ENCODE results near the gene MLXIP.
"Not testable (repeated sequence)": the region's sequence is repeated elsewhere in the genome, so short reads cannot be mapped to it uniquely, and the experiment has no call there.

The MLXIP gene

GRCh38 chr12:122105496-122105895 lies 26.9 kb downstream of the MLXIP start:
- H3K9me3 ChIP-seq (ENCODE audit: low read length); H3K36me3 ChIP-seq (ENCODE audit: insufficient read depth, low read length); H3K4me3 ChIP-seq (ENCODE audit: low read depth in 1 of 2, low read length in 2 of 2); H3K27me3 ChIP-seq (ENCODE audit: control insufficient read depth in 1 of 2, insufficient read depth in 2 of 2, low read length in 2 of 2); H3K9ac ChIP-seq (ENCODE audit: low read length): not testable (repeated sequence)
- Histone ChIP-seq H3K4me1 (ENCODE audit: insufficient read depth, low read length) (peaks cover 72% of the 10 kb centered on the region), H3K27ac (ENCODE audit: low read depth, low read length) (peak overlapping the region; percentile 65)

DNA sequence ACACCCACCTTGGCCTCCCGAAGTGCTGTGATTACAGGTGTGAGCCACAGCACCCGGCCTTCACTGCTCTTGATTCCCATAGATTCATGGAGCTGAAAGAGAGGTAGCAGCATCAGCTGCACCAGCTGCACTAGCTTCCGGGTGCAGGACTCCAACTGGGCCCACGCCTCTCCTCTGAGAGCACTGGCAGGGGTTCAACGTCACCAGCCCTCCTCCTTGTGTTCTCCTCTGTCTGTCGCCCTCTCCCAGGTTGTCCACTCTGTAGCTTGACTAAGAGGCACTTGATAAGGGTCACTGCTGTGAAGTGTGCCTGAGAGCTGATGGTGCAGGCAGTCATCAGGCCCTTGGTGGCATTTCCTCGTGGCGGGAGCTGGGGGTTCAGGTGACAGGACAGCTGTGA lies 28.3 kb downstream of the MLXIP start:
- Histone ChIP-seq H3K4me3 (ENCODE audit: low read depth in 1 of 2, low read length in 2 of 2) (peak overlapping the region in 1 of 2 donors; percentile 27), H3K9me3 (ENCODE audit: low read length) (no peaks in the 10 kb centered on the region), H3K27ac (ENCODE audit: low read depth, low read length) (peak overlapping the region; percentile 32), H3K36me3 (ENCODE audit: insufficient read depth, low read length) (no peaks in the 10 kb centered on the region), H3K4me1 (ENCODE audit: insufficient read depth, low read length) (peaks cover 67% of the 10 kb centered on the region), H3K9ac (ENCODE audit: low read length) (no peak overlapping the region), H3K27me3 (ENCODE audit: control insufficient read depth in 1 of 2, insufficient read depth in 2 of 2, low read length in 2 of 2) (no peaks in the 10 kb centered on the region)

DNA sequence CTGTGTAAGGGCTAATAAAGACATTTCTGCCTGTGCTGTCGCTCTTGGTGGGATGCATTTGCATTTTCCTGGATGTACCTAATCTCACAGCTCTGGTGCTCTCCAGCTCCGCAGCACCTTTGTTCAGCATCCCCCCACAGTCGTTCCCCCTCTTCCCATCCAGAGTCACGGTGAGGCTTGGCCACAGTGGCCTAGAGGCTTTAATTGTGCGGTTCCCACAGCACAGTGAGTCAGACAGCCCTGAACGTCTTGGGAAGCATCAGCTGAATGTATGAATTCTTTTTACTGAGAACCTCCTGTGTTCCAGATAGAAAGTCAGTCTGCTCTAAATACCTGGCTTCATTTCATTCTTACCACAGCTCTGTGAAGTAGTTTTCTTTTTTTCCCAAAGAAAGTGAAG lies 28.7 kb downstream of the MLXIP start:
- Histone ChIP-seq H3K36me3 (ENCODE audit: insufficient read depth, low read length) (no peaks in the 10 kb centered on the region), H3K4me3 (ENCODE audit: low read depth in 1 of 2, low read length in 2 of 2) (peak overlapping the region in 1 of 2 donors; percentile 27), H3K27ac (ENCODE audit: low read depth, low read length) (peak overlapping the region; percentile 32), H3K9me3 (ENCODE audit: low read length) (no peaks in the 10 kb centered on the region), H3K27me3 (ENCODE audit: control insufficient read depth in 1 of 2, insufficient read depth in 2 of 2, low read length in 2 of 2) (no peaks in the 10 kb centered on the region), H3K9ac (ENCODE audit: low read length) (no peak overlapping the region), H3K4me1 (ENCODE audit: insufficient read depth, low read length) (peaks cover 64% of the 10 kb centered on the region)

GRCh38 chr12:122111089-122111641 lies 32.6 kb downstream of the MLXIP start:
- Histone ChIP-seq H3K27ac (ENCODE audit: low read depth, low read length) (no peak overlapping the region), H3K9ac (ENCODE audit: low read length) (no peak overlapping the region), H3K27me3 (ENCODE audit: control insufficient read depth in 1 of 2, insufficient read depth in 2 of 2, low read length in 2 of 2) (no peaks in the 10 kb centered on the region), H3K4me1 (ENCODE audit: insufficient read depth, low read length) (peaks cover 40% of the 10 kb centered on the region), H3K36me3 (ENCODE audit: insufficient read depth, low read length) (no peaks in the 10 kb centered on the region), H3K9me3 (ENCODE audit: low read length) (no peaks in the 10 kb centered on the region), H3K4me3 (ENCODE audit: low read depth in 1 of 2, low read length in 2 of 2) (no peak overlapping the region)

DNA sequence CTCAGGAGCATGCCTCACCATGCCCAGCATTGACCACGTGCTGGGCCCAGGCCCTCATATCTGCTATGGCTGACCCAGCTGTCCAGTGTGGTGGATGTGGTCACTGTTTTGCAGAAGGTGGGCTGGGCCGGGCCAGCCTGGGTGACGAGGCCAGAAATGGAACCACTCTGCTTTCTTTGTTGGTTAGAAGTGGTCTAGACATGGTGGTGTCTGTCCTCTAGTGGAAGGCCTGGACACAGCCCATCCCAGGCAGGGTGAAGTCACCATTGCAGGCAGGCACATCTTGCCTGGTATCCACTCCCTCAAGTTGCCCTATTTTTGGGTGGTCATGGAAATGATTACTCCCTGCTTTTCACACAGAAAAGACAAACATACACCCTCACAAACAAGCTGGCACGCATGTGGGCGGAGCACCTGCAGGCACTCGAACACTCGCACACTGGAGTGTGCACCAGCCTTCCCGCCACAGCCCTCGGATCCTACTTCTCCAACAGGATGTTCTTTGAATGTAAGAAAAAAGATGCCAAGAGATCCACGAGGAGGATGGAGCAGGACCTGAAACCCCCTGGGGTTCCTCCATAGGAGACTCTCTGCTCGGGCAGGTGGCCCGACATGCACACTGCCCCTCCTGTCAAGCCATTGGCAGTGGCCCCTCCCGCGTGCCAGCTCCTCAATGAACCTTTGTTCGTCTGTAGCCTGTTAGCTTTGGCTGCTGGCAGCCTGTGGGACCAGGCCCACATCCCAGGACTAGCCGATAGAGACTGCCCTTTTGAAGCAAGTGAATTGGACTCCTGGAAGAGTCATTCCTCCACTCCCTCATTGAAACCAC lies 38.4 kb downstream of the MLXIP start:
- Histone ChIP-seq H3K9me3 (ENCODE audit: low read length) (no peaks in the 10 kb centered on the region), H3K4me3 (ENCODE audit: low read depth in 1 of 2, low read length in 2 of 2) (no peak overlapping the region), H3K27ac (ENCODE audit: low read depth, low read length) (peak overlapping the region; percentile 78), H3K9ac (ENCODE audit: low read length) (no peak overlapping the region), H3K27me3 (ENCODE audit: control insufficient read depth in 1 of 2, insufficient read depth in 2 of 2, low read length in 2 of 2) (no peaks in the 10 kb centered on the region), H3K36me3 (ENCODE audit: insufficient read depth, low read length) (peaks cover 3% of the 10 kb centered on the region), H3K4me1 (ENCODE audit: insufficient read depth, low read length) (peaks cover 29% of the 10 kb centered on the region)

- Histone ChIP-seq H3K9me3 (ENCODE audit: low read length) (no peaks in the 10 kb centered on the region), H3K36me3 (ENCODE audit: insufficient read depth, low read length) (peaks cover 3% of the 10 kb centered on the region), H3K27me3 (ENCODE audit: control insufficient read depth in 1 of 2, insufficient read depth in 2 of 2, low read length in 2 of 2) (no peaks in the 10 kb centered on the region), H3K9ac (ENCODE audit: low read length) (no peak overlapping the region), H3K4me1 (ENCODE audit: insufficient read depth, low read length) (peaks cover 37% of the 10 kb centered on the region), H3K4me3 (ENCODE audit: low read depth in 1 of 2, low read length in 2 of 2) (no peak overlapping the region), H3K27ac (ENCODE audit: low read depth, low read length) (peak overlapping the region; percentile 78)
Observed at GRCh38 chr12:122117979-122118378, 39.4 kb downstream of the MLXIP start.

GRCh38 chr12:122121341-122121740 lies 42.8 kb downstream of the MLXIP start:
- not testable (repeated sequence) for H3K36me3 ChIP-seq (ENCODE audit: insufficient read depth, low read length); H3K9me3 ChIP-seq (ENCODE audit: low read length); H3K27me3 ChIP-seq (ENCODE audit: control insufficient read depth in 1 of 2, insufficient read depth in 2 of 2, low read length in 2 of 2); H3K4me3 ChIP-seq (ENCODE audit: low read depth in 1 of 2, low read length in 2 of 2); H3K9ac ChIP-seq (ENCODE audit: low read length)
- H3K4me1 ChIP-seq (ENCODE audit: insufficient read depth, low read length), result peaks cover 61% of the 10 kb centered on the region
- peak overlapping the region; percentile 66 for H3K27ac ChIP-seq (ENCODE audit: low read depth, low read length)

GRCh38 chr12:122121745-122122144 lies 43.2 kb downstream of the MLXIP start:
- Histone ChIP-seq H3K9me3 (ENCODE audit: low read length) (no peaks in the 10 kb centered on the region), H3K4me1 (ENCODE audit: insufficient read depth, low read length) (peaks cover 65% of the 10 kb centered on the region), H3K36me3 (ENCODE audit: insufficient read depth, low read length) (peaks cover 3% of the 10 kb centered on the region), H3K4me3 (ENCODE audit: low read depth in 1 of 2, low read length in 2 of 2) (no peak overlapping the region), H3K9ac (ENCODE audit: low read length) (no peak overlapping the region), H3K27ac (ENCODE audit: low read depth, low read length) (peak overlapping the region; percentile 66), H3K27me3 (ENCODE audit: control insufficient read depth in 1 of 2, insufficient read depth in 2 of 2, low read length in 2 of 2) (no peaks in the 10 kb centered on the region)

DNA sequence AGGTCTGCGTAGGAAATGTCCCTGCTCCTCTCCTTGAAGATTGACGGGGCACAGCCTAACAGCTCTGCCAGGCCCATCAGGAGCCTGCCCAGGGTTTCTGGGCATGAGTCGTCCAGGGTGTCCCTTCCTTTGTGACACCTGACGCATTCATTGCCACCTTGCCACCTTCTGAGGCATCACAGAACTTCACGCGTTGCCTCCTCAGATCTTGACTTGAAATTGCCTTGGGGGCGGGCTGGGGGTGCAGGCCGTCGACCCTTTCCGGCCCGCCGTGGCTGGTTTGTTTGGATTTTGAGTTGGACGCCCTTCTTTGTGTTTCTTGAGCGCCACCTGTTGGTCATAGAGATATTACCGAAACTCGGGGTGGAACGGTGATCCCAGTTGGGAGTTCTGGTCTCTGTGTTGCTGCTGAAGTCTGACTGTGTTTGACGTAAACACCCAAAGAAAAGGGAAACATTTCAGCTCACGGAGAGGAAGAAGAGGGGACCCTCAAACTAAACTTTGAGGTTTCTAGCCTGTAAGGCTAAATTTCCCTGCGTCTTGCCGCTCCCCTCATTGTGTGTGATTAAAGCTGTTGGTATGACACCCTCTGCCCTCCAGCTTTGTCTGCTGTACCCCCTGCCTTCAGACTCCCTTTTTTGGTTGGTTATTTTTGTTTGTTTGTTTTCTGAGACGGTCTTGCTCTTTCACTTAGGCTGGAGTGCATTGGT lies 44.6 kb downstream of the MLXIP start:
- Histone ChIP-seq H3K9ac (ENCODE audit: low read length) (no peak overlapping the region), H3K4me3 (ENCODE audit: low read depth in 1 of 2, low read length in 2 of 2) (peak overlapping the region in 1 of 2 donors; percentile 13), H3K4me1 (ENCODE audit: insufficient read depth, low read length) (peaks cover 63% of the 10 kb centered on the region), H3K27me3 (ENCODE audit: control insufficient read depth in 1 of 2, insufficient read depth in 2 of 2, low read length in 2 of 2) (no peaks in the 10 kb centered on the region), H3K27ac (ENCODE audit: low read depth, low read length) (peak overlapping the region; percentile 57), H3K9me3 (ENCODE audit: low read length) (no peaks in the 10 kb centered on the region), H3K36me3 (ENCODE audit: insufficient read depth, low read length) (peaks cover 17% of the 10 kb centered on the region)

GRCh38 chr12:122123761-122124145 lies 45.2 kb downstream of the MLXIP start:
- Histone ChIP-seq H3K4me3 (ENCODE audit: low read depth in 1 of 2, low read length in 2 of 2) (peak overlapping the region in 1 of 2 donors; percentile 13), H3K27ac (ENCODE audit: low read depth, low read length) (no peak overlapping the region), H3K4me1 (ENCODE audit: insufficient read depth, low read length) (peaks cover 60% of the 10 kb centered on the region), H3K9ac (ENCODE audit: low read length) (no peak overlapping the region), H3K36me3 (ENCODE audit: insufficient read depth, low read length) (peaks cover 22% of the 10 kb centered on the region), H3K27me3 (ENCODE audit: control insufficient read depth in 1 of 2, insufficient read depth in 2 of 2, low read length in 2 of 2) (no peaks in the 10 kb centered on the region), H3K9me3 (ENCODE audit: low read length) (no peaks in the 10 kb centered on the region)

DNA sequence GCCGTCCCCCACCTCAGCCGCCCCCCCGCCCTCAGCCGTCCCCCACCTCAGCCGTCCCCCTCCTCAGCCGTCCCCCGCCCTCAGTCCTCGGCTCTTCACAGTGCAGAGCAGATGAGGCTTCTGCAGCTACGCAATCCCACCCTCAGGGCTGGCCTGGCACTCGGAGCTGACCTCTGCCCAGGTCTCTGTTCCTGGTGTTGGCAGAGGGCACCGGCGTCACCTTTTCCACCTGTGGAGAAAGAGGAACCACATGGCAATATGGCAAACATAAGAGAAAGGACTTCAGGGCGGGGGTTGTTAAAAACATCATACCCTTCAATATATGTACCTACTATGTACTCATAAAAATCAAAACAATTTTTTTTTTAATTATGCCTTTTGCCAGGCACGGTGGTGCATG lies 45.8 kb downstream of the MLXIP start:
- peaks cover 28% of the 10 kb centered on the region for H3K36me3 ChIP-seq (ENCODE audit: insufficient read depth, low read length)
- no peak overlapping the region for H3K27ac ChIP-seq (ENCODE audit: low read depth, low read length)
- H3K4me1 ChIP-seq (ENCODE audit: insufficient read depth, low read length), result peaks cover 60% of the 10 kb centered on the region
- H3K4me3 ChIP-seq (ENCODE audit: low read depth in 1 of 2, low read length in 2 of 2), result no peak overlapping the region
- no peak overlapping the region for H3K9ac ChIP-seq (ENCODE audit: low read length)
- no peaks in the 10 kb centered on the region for H3K27me3 ChIP-seq (ENCODE audit: control insufficient read depth in 1 of 2, insufficient read depth in 2 of 2, low read length in 2 of 2)
- H3K9me3 ChIP-seq (ENCODE audit: low read length), result no peaks in the 10 kb centered on the region

All from muscle layer of colon (tissue), 2 donors.